ENCODE results near the gene HNMT.
"Not testable (repeated sequence)": the region's sequence is repeated elsewhere in the genome, so short reads cannot be mapped to it uniquely, and the experiment has no call there.

HNMT gene

DNA sequence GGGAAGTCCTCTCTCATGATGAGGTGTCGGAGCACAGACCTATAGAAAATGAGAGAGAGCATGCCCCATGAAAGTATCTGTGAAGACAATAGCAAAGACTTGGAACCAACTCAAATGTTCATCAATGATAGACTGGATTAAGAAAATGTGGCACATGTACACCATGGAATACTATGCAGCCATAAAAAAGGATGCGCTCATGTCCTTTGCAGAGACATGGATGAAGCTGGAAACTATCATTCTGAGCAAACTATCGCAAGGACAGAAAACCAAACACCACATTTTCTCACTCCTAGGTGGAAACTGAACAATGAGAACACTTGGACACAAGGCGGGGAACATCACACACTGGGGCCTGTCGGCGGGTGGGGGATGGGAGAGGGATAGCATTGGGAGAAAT, 79.3 kb downstream of the HNMT start:
- not testable (repeated sequence) for DNase-seq (ENCODE audit: low spot score)

DNA sequence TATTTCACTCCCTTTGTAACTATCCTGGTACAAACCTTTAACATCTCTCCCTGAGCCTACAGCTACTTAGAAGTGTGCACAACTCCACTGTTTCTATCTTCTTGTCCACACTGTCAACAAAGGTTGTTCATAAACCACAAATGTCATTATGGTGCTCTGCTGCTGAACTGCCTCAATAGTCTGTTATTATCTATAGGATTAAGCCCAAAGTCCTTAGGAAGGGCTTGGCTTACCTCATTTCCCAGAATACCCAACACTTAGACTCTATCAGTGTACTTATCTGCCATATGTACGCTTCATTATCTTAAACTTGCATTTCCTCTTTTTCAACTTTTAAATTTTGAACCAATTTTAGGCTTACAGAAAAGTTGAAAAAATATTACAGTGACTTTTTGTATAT, 94.2 kb downstream of the HNMT start:
- no peak for DNase-seq (ENCODE audit: low spot score)

GRCh38 chr2:138059487-138060300, 95.4 kb downstream of the HNMT start:
- no peak for DNase-seq (ENCODE audit: low spot score)

GRCh38 chr2:138060301-138060635, 96.0 kb downstream of the HNMT start:
- no peak for DNase-seq (ENCODE audit: low spot score)

DNA sequence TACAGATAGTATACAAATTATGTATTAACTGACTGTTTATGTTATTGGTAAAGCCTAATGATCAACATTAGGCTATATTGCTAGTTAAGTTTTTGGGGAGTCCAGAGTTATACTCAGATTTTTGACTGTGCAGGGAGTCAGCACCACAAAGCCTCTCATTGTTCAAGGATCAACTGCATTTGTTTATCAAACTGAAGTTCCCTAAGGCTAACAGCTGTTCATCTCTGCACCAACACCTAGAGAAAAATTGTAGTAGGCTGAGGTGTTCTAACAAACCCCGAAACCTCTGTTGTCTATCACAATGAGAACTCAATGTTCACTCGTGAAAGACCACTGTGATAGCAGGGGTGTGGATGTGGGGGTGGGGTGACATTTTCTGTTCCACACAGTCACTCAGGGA, 97.7 kb downstream of the HNMT start:
- DNase-seq (ENCODE audit: low spot score), result no peak

- DNase-seq (ENCODE audit: low spot score), result no peak
Measured at GRCh38 chr2:138063181-138063580, 98.9 kb downstream of the HNMT start.
